ENCODE results near the gene MCEE. TPM values are rescaled to one million over a fixed set of nuclear protein-coding genes. Genes with fewer than 3 reads are reported as not detected.

The MCEE gene
- total RNA-seq, 1 experiment from 2014 or later, result 15.8 TPM

GRCh38 chr2:71082402-71083252 lies 47.4 kb downstream of the MCEE start:
- no peaks in the 10 kb centered on the region for H3K79me2 ChIP-seq (ENCODE audit: low read depth)
- no peaks in the 10 kb centered on the region for H4K20me1 ChIP-seq (ENCODE audit: insufficient read depth)
- H3K4me3 ChIP-seq, result no peak overlapping the region
- DNase-seq, result no peak
- POLR2A ChIA-PET (ENCODE audit: unreplicated experiment), result interaction anchor here (0.6 kb wide), 2 partner anchors 108 to 1080 kb away, joined by 3 to 6 read pairs; no protein-coding TSS in a partner anchor
- H3K9me2 ChIP-seq (ENCODE audit: insufficient read depth), result no peaks in the 10 kb centered on the region
- intact Hi-C loops (cut with micrococcal nuclease; ENCODE audit: unreplicated experiment), result no loop called here
- CTCF ChIA-PET, result interaction anchor here (0.6 kb wide), 1 partner anchor 249 kb away, joined by 4 read pairs; the partner anchor contains the start of gene ZNF638
- H3K9me3 ChIP-seq (ENCODE audit: insufficient read depth, low read depth), result no peaks in the 10 kb centered on the region
- H3K36me3 ChIP-seq (ENCODE audit: low read depth), result no peaks in the 10 kb centered on the region
- H2AFZ ChIP-seq, result no peak overlapping the region
- H3K4me2 ChIP-seq, result no peak overlapping the region
- no peaks in the 10 kb centered on the region for H3K27me3 ChIP-seq (ENCODE audit: insufficient read depth, low read depth)
- H3K27ac ChIP-seq, result no peak overlapping the region
- TF ChIP-seq EZH2 (IDR thresholded peaks at IDR 0.05; ENCODE audit: low read depth), result no peak
- TF ChIP-seq, protein P1, sequence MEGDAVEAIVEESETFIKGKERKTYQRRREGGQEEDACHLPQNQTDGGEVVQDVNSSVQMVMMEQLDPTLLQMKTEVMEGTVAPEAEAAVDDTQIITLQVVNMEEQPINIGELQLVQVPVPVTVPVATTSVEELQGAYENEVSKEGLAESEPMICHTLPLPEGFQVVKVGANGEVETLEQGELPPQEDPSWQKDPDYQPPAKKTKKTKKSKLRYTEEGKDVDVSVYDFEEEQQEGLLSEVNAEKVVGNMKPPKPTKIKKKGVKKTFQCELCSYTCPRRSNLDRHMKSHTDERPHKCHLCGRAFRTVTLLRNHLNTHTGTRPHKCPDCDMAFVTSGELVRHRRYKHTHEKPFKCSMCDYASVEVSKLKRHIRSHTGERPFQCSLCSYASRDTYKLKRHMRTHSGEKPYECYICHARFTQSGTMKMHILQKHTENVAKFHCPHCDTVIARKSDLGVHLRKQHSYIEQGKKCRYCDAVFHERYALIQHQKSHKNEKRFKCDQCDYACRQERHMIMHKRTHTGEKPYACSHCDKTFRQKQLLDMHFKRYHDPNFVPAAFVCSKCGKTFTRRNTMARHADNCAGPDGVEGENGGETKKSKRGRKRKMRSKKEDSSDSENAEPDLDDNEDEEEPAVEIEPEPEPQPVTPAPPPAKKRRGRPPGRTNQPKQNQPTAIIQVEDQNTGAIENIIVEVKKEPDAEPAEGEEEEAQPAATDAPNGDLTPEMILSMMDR (conservative IDR thresholded peaks at IDR 0.05), result no peak
- H3K4me1 ChIP-seq (replicated peaks; ENCODE audit: insufficient read depth), result no peaks in the 10 kb centered on the region
- BruUV-seq (replicated peaks), result TSS peak; percentile 17
- no peaks in the 10 kb centered on the region for H3F3A ChIP-seq (ENCODE audit: insufficient read depth, low read depth)

- H3K4me3 ChIP-seq, result no peak overlapping the region
- no peaks in the 10 kb centered on the region for H3K36me3 ChIP-seq (ENCODE audit: low read depth)
- DNase-seq, result no peak
- TF ChIP-seq, protein P1 (conservative IDR thresholded peaks at IDR 0.05), result no peak
- no peak for TF ChIP-seq EZH2 (IDR thresholded peaks at IDR 0.05; ENCODE audit: low read depth)
- intact Hi-C loops (cut with micrococcal nuclease; ENCODE audit: unreplicated experiment), result no loop called here
- BruUV-seq (replicated peaks), result no TSS peak
- H3K9me2 ChIP-seq (ENCODE audit: insufficient read depth), result no peaks in the 10 kb centered on the region
- no peak overlapping the region for H3K4me2 ChIP-seq
- ChIA-PET POLR2A (ENCODE audit: unreplicated experiment) (no interaction called here), CTCF (no interaction called here)
- no peaks in the 10 kb centered on the region for H3K4me1 ChIP-seq (replicated peaks; ENCODE audit: insufficient read depth)
- H2AFZ ChIP-seq, result no peak overlapping the region
- no peaks in the 10 kb centered on the region for H4K20me1 ChIP-seq (ENCODE audit: insufficient read depth)
- H3K9me3 ChIP-seq (ENCODE audit: insufficient read depth, low read depth), result no peaks in the 10 kb centered on the region
- H3K27ac ChIP-seq, result no peak overlapping the region
- H3K79me2 ChIP-seq (ENCODE audit: low read depth), result no peaks in the 10 kb centered on the region
- no peaks in the 10 kb centered on the region for H3K27me3 ChIP-seq (ENCODE audit: insufficient read depth, low read depth)
- H3F3A ChIP-seq (ENCODE audit: insufficient read depth, low read depth), result no peaks in the 10 kb centered on the region
Measured at GRCh38 chr2:71078624-71079023, 51.4 kb downstream of the MCEE start.

DNA sequence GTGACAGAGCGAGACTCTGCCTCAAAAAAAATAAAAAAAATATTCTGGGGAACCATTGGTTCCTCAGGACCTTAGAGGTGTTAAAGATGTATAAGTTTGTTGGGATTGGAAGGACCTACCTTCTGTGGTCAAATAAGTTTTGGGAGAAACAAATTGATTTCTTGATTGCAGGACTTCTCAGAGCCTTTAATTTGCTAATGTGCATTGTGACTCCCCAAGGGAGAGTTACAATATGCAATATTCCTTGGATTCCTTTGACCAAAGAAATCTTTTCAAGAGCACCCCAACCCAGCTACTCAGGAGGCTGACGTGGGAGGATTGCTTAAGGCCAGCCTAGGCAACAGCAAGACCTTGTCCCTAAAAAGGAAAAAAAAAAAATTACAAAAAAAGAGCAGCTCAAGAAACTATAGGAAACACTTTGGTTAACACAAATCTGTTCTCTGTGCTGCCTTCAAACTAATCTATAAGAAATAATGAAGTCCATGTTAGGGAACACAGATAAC lies 55.1 kb downstream of the MCEE start:
- Histone ChIP-seq H3K27ac (no peak overlapping the region), H3K4me3 (no peak overlapping the region), H3K27me3 (ENCODE audit: insufficient read depth, low read depth) (no peaks in the 10 kb centered on the region), H3F3A (ENCODE audit: insufficient read depth, low read depth) (no peaks in the 10 kb centered on the region), H3K4me1 (replicated peaks; ENCODE audit: insufficient read depth) (peaks cover 6% of the 10 kb centered on the region), H3K4me2 (no peak overlapping the region), H3K9me3 (ENCODE audit: insufficient read depth, low read depth) (no peaks in the 10 kb centered on the region), H2AFZ (no peak overlapping the region), H3K9me2 (ENCODE audit: insufficient read depth) (no peaks in the 10 kb centered on the region), H4K20me1 (ENCODE audit: insufficient read depth) (no peaks in the 10 kb centered on the region), H3K36me3 (ENCODE audit: low read depth) (no peaks in the 10 kb centered on the region), H3K79me2 (ENCODE audit: low read depth) (peaks cover 9% of the 10 kb centered on the region)
- DNase-seq, result no peak
- CTCF ChIA-PET, result no interaction called here
- BruUV-seq (replicated peaks), result no TSS peak
- POLR2A ChIA-PET (ENCODE audit: unreplicated experiment), result no interaction called here
- intact Hi-C loops (cut with micrococcal nuclease; ENCODE audit: unreplicated experiment), result no loop called here
- no peak for TF ChIP-seq EZH2 (IDR thresholded peaks at IDR 0.05; ENCODE audit: low read depth)
- TF ChIP-seq, protein P1 (conservative IDR thresholded peaks at IDR 0.05), result no peak
